ENCODE data around the gene CEP57L1. TPM values are rescaled to one million over a fixed set of nuclear protein-coding genes. Genes with fewer than 3 reads are reported as not detected.

CEP57L1 gene
- total and polyA plus RNA-seq, 2 experiments from 2014 or later, result 17.1 to 20.2 TPM

GRCh38 chr6:109174916-109175315 lies 79.6 kb downstream of the CEP57L1 start (continued):
- TF ChIP-seq, protein P1, sequence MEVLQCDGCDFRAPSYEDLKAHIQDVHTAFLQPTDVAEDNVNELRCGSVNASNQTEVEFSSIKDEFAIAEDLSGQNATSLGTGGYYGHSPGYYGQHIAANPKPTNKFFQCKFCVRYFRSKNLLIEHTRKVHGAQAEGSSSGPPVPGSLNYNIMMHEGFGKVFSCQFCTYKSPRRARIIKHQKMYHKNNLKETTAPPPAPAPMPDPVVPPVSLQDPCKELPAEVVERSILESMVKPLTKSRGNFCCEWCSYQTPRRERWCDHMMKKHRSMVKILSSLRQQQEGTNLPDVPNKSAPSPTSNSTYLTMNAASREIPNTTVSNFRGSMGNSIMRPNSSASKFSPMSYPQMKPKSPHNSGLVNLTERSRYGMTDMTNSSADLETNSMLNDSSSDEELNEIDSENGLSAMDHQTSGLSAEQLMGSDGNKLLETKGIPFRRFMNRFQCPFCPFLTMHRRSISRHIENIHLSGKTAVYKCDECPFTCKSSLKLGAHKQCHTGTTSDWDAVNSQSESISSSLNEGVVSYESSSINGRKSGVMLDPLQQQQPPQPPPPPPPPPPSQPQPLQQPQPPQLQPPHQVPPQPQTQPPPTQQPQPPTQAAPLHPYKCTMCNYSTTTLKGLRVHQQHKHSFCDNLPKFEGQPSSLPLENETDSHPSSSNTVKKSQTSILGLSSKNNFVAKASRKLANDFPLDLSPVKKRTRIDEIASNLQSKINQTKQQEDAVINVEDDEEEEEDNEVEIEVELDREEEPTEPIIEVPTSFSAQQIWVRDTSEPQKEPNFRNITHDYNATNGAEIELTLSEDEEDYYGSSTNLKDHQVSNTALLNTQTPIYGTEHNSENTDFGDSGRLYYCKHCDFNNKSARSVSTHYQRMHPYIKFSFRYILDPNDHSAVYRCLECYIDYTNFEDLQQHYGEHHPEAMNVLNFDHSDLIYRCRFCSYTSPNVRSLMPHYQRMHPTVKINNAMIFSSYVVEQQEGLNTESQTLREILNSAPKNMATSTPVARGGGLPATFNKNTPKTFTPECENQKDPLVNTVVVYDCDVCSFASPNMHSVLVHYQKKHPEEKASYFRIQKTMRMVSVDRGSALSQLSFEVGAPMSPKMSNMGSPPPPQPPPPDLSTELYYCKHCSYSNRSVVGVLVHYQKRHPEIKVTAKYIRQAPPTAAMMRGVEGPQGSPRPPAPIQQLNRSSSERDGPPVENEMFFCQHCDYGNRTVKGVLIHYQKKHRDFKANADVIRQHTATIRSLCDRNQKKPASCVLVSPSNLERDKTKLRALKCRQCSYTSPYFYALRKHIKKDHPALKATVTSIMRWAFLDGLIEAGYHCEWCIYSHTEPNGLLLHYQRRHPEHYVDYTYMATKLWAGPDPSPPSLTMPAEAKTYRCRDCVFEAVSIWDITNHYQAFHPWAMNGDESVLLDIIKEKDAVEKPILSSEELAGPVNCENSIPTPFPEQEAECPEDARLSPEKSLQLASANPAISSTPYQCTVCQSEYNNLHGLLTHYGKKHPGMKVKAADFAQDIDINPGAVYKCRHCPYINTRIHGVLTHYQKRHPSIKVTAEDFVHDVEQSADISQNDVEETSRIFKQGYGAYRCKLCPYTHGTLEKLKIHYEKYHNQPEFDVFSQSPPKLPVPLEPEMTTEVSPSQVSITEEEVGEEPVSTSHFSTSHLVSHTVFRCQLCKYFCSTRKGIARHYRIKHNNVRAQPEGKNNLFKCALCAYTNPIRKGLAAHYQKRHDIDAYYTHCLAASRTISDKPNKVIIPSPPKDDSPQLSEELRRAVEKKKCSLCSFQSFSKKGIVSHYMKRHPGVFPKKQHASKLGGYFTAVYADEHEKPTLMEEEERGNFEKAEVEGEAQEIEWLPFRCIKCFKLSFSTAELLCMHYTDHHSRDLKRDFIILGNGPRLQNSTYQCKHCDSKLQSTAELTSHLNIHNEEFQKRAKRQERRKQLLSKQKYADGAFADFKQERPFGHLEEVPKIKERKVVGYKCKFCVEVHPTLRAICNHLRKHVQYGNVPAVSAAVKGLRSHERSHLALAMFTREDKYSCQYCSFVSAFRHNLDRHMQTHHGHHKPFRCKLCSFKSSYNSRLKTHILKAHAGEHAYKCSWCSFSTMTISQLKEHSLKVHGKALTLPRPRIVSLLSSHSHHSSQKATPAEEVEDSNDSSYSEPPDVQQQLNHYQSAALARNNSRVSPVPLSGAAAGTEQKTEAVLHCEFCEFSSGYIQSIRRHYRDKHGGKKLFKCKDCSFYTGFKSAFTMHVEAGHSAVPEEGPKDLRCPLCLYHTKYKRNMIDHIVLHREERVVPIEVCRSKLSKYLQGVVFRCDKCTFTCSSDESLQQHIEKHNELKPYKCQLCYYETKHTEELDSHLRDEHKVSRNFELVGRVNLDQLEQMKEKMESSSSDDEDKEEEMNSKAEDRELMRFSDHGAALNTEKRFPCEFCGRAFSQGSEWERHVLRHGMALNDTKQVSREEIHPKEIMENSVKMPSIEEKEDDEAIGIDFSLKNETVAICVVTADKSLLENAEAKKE (CRISPR knock-in tag; IDR thresholded peaks at IDR 0.05), result no peak
- TF ChIP-seq JUNB (IDR thresholded peaks at IDR 0.05; ENCODE audit: unreplicated experiment), result no peak
- TF ChIP-seq, protein P2, sequence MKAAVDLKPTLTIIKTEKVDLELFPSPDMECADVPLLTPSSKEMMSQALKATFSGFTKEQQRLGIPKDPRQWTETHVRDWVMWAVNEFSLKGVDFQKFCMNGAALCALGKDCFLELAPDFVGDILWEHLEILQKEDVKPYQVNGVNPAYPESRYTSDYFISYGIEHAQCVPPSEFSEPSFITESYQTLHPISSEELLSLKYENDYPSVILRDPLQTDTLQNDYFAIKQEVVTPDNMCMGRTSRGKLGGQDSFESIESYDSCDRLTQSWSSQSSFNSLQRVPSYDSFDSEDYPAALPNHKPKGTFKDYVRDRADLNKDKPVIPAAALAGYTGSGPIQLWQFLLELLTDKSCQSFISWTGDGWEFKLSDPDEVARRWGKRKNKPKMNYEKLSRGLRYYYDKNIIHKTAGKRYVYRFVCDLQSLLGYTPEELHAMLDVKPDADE (IDR thresholded peaks at IDR 0.05), result no peak

- no peaks in the 10 kb centered on the region for H3K79me2 ChIP-seq (replicated peaks; ENCODE audit: insufficient read depth)
- H4K20me1 ChIP-seq (replicated peaks; ENCODE audit: insufficient read depth), result no peaks in the 10 kb centered on the region
- Mint-ChIP-seq H3K9me3 (no peaks in the 10 kb centered on the region), H3K36me3 (ENCODE audit: low read depth) (no peaks in the 10 kb centered on the region), H3K4me3 (no peak overlapping the region), H3K4me1 (peaks cover 13% of the 10 kb centered on the region), H3K27me3 (ENCODE audit: insufficient read depth, low read depth, poor library complexity) (no peaks in the 10 kb centered on the region), H3K27ac (no peak overlapping the region)
- no peaks in the 10 kb centered on the region for H3K27me3 ChIP-seq (ENCODE audit: insufficient read depth)
- H2AFZ ChIP-seq, result no peak overlapping the region
- DNase-seq (ENCODE audit: low spot score), result no peak
- H3K36me3 ChIP-seq (ENCODE audit: insufficient read depth), result no peaks in the 10 kb centered on the region
- H3F3A ChIP-seq (replicated peaks; ENCODE audit: low read depth), result no peaks in the 10 kb centered on the region
- no peaks in the 10 kb centered on the region for H3K9me2 ChIP-seq (ENCODE audit: insufficient read depth)
- no peak overlapping the region for H3K4me3 ChIP-seq
- no peaks in the 10 kb centered on the region for H3K4me1 ChIP-seq (ENCODE audit: insufficient read depth)
- no peak overlapping the region for H3K27ac ChIP-seq (ENCODE audit: low read depth)
- no peak for ATAC-seq
- no peak overlapping the region for H3K4me2 ChIP-seq
- TF ChIP-seq, protein P2 (IDR thresholded peaks at IDR 0.05), result no peak
- no peak for TF ChIP-seq JUNB (IDR thresholded peaks at IDR 0.05; ENCODE audit: unreplicated experiment)
- no peak for TF ChIP-seq NANOG (IDR thresholded peaks at IDR 0.05; ENCODE audit: borderline replicate concordance)
- no peak for TF ChIP-seq CTCF (conservative IDR thresholded peaks at IDR 0.05; ENCODE audit: low read depth in 2 of 2)
- no peak for TF ChIP-seq CREB1 (CRISPR knock-in tag; IDR thresholded peaks at IDR 0.05; ENCODE audit: low read depth)
- TF ChIP-seq POLR2AphosphoS5 (IDR thresholded peaks at IDR 0.05; ENCODE audit: low read depth), result no peak
- no peak for TF ChIP-seq ZNF114 (CRISPR knock-in tag; IDR thresholded peaks at IDR 0.05)
- TF ChIP-seq, protein P3, sequence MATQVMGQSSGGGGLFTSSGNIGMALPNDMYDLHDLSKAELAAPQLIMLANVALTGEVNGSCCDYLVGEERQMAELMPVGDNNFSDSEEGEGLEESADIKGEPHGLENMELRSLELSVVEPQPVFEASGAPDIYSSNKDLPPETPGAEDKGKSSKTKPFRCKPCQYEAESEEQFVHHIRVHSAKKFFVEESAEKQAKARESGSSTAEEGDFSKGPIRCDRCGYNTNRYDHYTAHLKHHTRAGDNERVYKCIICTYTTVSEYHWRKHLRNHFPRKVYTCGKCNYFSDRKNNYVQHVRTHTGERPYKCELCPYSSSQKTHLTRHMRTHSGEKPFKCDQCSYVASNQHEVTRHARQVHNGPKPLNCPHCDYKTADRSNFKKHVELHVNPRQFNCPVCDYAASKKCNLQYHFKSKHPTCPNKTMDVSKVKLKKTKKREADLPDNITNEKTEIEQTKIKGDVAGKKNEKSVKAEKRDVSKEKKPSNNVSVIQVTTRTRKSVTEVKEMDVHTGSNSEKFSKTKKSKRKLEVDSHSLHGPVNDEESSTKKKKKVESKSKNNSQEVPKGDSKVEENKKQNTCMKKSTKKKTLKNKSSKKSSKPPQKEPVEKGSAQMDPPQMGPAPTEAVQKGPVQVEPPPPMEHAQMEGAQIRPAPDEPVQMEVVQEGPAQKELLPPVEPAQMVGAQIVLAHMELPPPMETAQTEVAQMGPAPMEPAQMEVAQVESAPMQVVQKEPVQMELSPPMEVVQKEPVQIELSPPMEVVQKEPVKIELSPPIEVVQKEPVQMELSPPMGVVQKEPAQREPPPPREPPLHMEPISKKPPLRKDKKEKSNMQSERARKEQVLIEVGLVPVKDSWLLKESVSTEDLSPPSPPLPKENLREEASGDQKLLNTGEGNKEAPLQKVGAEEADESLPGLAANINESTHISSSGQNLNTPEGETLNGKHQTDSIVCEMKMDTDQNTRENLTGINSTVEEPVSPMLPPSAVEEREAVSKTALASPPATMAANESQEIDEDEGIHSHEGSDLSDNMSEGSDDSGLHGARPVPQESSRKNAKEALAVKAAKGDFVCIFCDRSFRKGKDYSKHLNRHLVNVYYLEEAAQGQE (IDR thresholded peaks at IDR 0.05; ENCODE audit: unreplicated experiment), result no peak
- no peak for TF ChIP-seq EZH2phosphoT487 (IDR thresholded peaks at IDR 0.05; ENCODE audit: unreplicated experiment)
- no peak for TF ChIP-seq EZH2 (IDR thresholded peaks at IDR 0.05; ENCODE audit: low read depth, unreplicated experiment)
- TF ChIP-seq STAT1 (IDR thresholded peaks at IDR 0.05; ENCODE audit: unreplicated experiment), result no peak
These were observed 83.6 kb downstream of the CEP57L1 start for GRCh38 chr6:109178921-109179320.

Data from GM23338 (cell line).